PC-9 (cell line): Measurements from ENCODE around the gene IRF5.

Source experiments
- EZH2 ChIP-seq: fragments of 200-600 bp; sonication (generic); IDR thresholded peaks from 2 replicates; pipeline ENCODE4 v1.8.0; 2017; ENCODE audit warnings: antibody characterized with exemption, low read depth
- TF ChIP-seq, protein P1 (sequence below): fragments of 200-600 bp; sonication (generic); conservative IDR thresholded peaks from 2 replicates; pipeline ENCODE4 v1.6.1; 2017; ENCODE audit warnings: mixed run types, antibody characterized with exemption, mild to moderate bottlenecking, moderate library complexity

GRCh38 chr7:128947854-128948253 lies 10.1 kb downstream of the IRF5 start:
- TF ChIP-seq, protein P1, sequence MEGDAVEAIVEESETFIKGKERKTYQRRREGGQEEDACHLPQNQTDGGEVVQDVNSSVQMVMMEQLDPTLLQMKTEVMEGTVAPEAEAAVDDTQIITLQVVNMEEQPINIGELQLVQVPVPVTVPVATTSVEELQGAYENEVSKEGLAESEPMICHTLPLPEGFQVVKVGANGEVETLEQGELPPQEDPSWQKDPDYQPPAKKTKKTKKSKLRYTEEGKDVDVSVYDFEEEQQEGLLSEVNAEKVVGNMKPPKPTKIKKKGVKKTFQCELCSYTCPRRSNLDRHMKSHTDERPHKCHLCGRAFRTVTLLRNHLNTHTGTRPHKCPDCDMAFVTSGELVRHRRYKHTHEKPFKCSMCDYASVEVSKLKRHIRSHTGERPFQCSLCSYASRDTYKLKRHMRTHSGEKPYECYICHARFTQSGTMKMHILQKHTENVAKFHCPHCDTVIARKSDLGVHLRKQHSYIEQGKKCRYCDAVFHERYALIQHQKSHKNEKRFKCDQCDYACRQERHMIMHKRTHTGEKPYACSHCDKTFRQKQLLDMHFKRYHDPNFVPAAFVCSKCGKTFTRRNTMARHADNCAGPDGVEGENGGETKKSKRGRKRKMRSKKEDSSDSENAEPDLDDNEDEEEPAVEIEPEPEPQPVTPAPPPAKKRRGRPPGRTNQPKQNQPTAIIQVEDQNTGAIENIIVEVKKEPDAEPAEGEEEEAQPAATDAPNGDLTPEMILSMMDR, result no peak
- no peak for TF ChIP-seq EZH2
